Lung (tissue), 16 donors: Measurements from ENCODE around the gene BCL11A. TPM values are rescaled to one million over a fixed set of nuclear protein-coding genes. Genes with fewer than 3 reads are reported as not detected.
A peak's percentile ranks its signal among the peaks of the same experiment; 100 is the strongest.

Source experiments
- ATAC-seq: fragments of 200-7000 bp; cut with Tn5 transposase; one replicate; pipeline ENCODE4 v1.9.1; 2020; ENCODE audit warnings: moderate number of reproducible peaks; ENCODE audit not compliant: insufficient read depth, low FRiP score
- DNase-seq, 3 donors: peaks; one replicate each; pipeline ENCODE4 v3.0.0-alpha.2; 2013 to 2017
- H3K27ac ChIP-seq, 2 donors: one replicate each; pipeline ENCODE4 v1.5.1; 2013; ENCODE audit warnings: mild to moderate bottlenecking in 2 of 2, moderate library complexity in 2 of 2, control low read depth in 1 of 2, inconsistent platforms in 1 of 2, low read depth in 1 of 2, low read length in 1 of 2
- H3K27me3 ChIP-seq, 3 donors: one replicate each; pipeline ENCODE4 v1.5.1; 2013; ENCODE audit warnings: low read length in 2 of 3; ENCODE audit not compliant: control insufficient read depth in 3 of 3, insufficient read depth in 3 of 3
- H3K36me3 ChIP-seq, 4 donors: one replicate each; pipeline ENCODE4 v1.5.1; 2013; ENCODE audit warnings: low read length in 4 of 4, mild to moderate bottlenecking in 1 of 4, moderate library complexity in 1 of 4; ENCODE audit not compliant: control insufficient read depth in 4 of 4, insufficient read depth in 4 of 4
- H3K4me1 ChIP-seq, 5 donors: one replicate each; pipeline ENCODE4 v1.5.1; 2013; ENCODE audit warnings: low read length in 5 of 5, mild to moderate bottlenecking in 2 of 5, moderate library complexity in 1 of 5; ENCODE audit not compliant: control insufficient read depth in 5 of 5, insufficient read depth in 5 of 5
- H3K4me3 ChIP-seq: one replicate; pipeline ENCODE4 v1.5.1; 2013; ENCODE audit warnings: mild to moderate bottlenecking, control low read depth, moderate library complexity
- H3K9ac ChIP-seq, 2 donors: one replicate each; pipeline ENCODE4 v1.5.1; 2013; ENCODE audit warnings: low read length in 2 of 2, control low read depth in 1 of 2; ENCODE audit not compliant: insufficient read depth in 1 of 2
- H3K9me3 ChIP-seq, 4 donors: one replicate each; pipeline ENCODE4 v1.5.1; 2013; ENCODE audit warnings: low read length in 3 of 4, mild to moderate bottlenecking in 1 of 4, moderate library complexity in 1 of 4; ENCODE audit not compliant: control insufficient read depth in 4 of 4, insufficient read depth in 3 of 4
- CTCF ChIP-seq: IDR thresholded peaks from 2 replicates; pipeline ENCODE4 v1.5.1; 2012; ENCODE audit warnings: mild to moderate bottlenecking; ENCODE audit errors: control extremely low read depth, extremely low read depth
- WGBS, 2 donors: extraction: QIAGEN DNeasy Blood & Tissue Kit; methylation state at CpG; one replicate each; pipeline ENCODE4 v1.1.7; 2013; 5-methylcytosine and 5-hydroxymethylcytosine counted together
- long read RNA-seq, 5 donors: transcript quantifications; one replicate each; lab custom pipeline, GENCODE V29; 2026
- polyA plus RNA-seq, 2 donors: library from polyadenylated mRNA; stranded (reverse); fragments of 200-250 nt; gene quantifications; one replicate each; pipeline ENCODE4 v1.2.1, GENCODE V29; 2013
- total RNA-seq, 2 donors: library from RNA; depleted of rRNA in 1 of 2; stranded (reverse); fragments of >200 nt in 1 of 2; gene quantifications; one replicate each; pipeline ENCODE4 v1.2.1, GENCODE V29; 2014 to 2021
- donor health status: control.
- donor health status: control.
- donor health status: Bipolar disorder and iron deficiency.
- donor health status: healthy.
- donor health status: DM: yes; HTN: yes; CAD: no.

The BCL11A gene
- total RNA-seq (10 to 100 TPM in 1 of 2 donors, 1 to 10 TPM in 1; 7.6 to 21.1 TPM), polyA plus RNA-seq (1 to 10 TPM; 1.5 to 1.8 TPM)
- long read RNA-seq, donor 1, full-length matches to known transcripts: 20 of 43 reads
- long read RNA-seq, donor 1, partial matches to known transcripts: 23 of 43 reads
- long read RNA-seq, donor 1, other reads (novel, unspliced or antisense): 0 of 43 reads
- long read RNA-seq, donor 2, full-length matches to known transcripts: 8 of 8 reads
- long read RNA-seq, donor 2, partial matches to known transcripts: 0 of 8 reads
- long read RNA-seq, donor 2, other reads (novel, unspliced or antisense): 0 of 8 reads
- long read RNA-seq, donor 3, full-length matches to known transcripts: 13 of 27 reads
- long read RNA-seq, donor 3, partial matches to known transcripts: 14 of 27 reads
- long read RNA-seq, donor 3, other reads (novel, unspliced or antisense): 0 of 27 reads
- long read RNA-seq, donor 4, full-length matches to known transcripts: 4 of 12 reads
- long read RNA-seq, donor 4, partial matches to known transcripts: 8 of 12 reads
- long read RNA-seq, donor 4, other reads (novel, unspliced or antisense): 0 of 12 reads
- long read RNA-seq, donor 5, full-length matches to known transcripts: 31 of 68 reads
- long read RNA-seq, donor 5, partial matches to known transcripts: 37 of 68 reads
- long read RNA-seq, donor 5, other reads (novel, unspliced or antisense): 0 of 68 reads

- Histone ChIP-seq H3K36me3 (no peaks in the 10 kb centered on the region), H3K9ac (peak within 1 kb of the TSS; percentile 11 to 76), H3K27ac (peak within 1 kb of the TSS in 1 of 2 donors; percentile 74), H3K27me3 (peaks cover 2 to 33% (median 31%) of the 10 kb centered on the region in 3 donors), H3K9me3 (no peaks in the 10 kb centered on the region), H3K4me1 (peaks cover 0 to 27% (median 12%) of the 10 kb centered on the region in 5 donors), H3K4me3 (peak within 1 kb of the TSS; percentile 36)
- no peak for TF ChIP-seq CTCF
- WGBS, 2 donors: 0 to 1% methylated on average over 13 to 35 of the region's 35 CpGs
- DNase-seq (peak; percentile 94 to 98 (median 96)), ATAC-seq (no peak)
Observed at GRCh38 chr2:60553495-60554073, at the start of gene BCL11A. Gene BCL11A, minus strand, starts transcription at chr2:60553654. Its CDS starts 384 bp downstream, at chr2:60553270.

GRCh38 chr2:60602828-60603532 is 49.5 kb upstream of the BCL11A start:
- Histone ChIP-seq H3K27me3 (peaks cover 0 to 2% (median 0%) of the 10 kb centered on the region in 3 donors), H3K27ac (no peak overlapping the region), H3K36me3 (no peaks in the 10 kb centered on the region), H3K4me1 (peaks cover 0 to 8% (median 0%) of the 10 kb centered on the region in 5 donors), H3K9ac (no peak overlapping the region), H3K4me3 (no peak overlapping the region), H3K9me3 (peaks cover 0 to 5% (median 0%) of the 10 kb centered on the region in 4 donors)
- 30 to 63% methylated on average over 12 of the region's 12 CpGs for WGBS, 2 donors
- DNase-seq (peak in 2 of 3 donors; percentile 28 to 43), ATAC-seq (no peak)
- TF ChIP-seq CTCF: no peak

- no peak for TF ChIP-seq CTCF
- Histone ChIP-seq H3K27me3 (peaks cover 0 to 2% (median 0%) of the 10 kb centered on the region in 3 donors), H3K4me3 (no peak overlapping the region), H3K36me3 (no peaks in the 10 kb centered on the region), H3K9me3 (peaks cover 0 to 5% (median 0%) of the 10 kb centered on the region in 4 donors), H3K4me1 (peaks cover 0 to 8% (median 0%) of the 10 kb centered on the region in 5 donors), H3K9ac (no peak overlapping the region), H3K27ac (no peak overlapping the region)
- DNase-seq: no peak
- 81 to 85% methylated on average over 6 of the region's 6 CpGs for WGBS, 2 donors
- ATAC-seq: no peak
Observed at GRCh38 chr2:60602388-60602787, 48.9 kb upstream of the BCL11A start.
